Vagina (tissue), 2 donors: Measurements from ENCODE around the gene HAPLN2. TPM values are rescaled to one million over a fixed set of nuclear protein-coding genes. Genes with fewer than 3 reads are reported as not detected.

Source experiments
- DNase-seq, 2 donors: peaks; one replicate each; pipeline ENCODE4 v3.0.0-alpha.2; 2017; ENCODE audit errors: extremely low spot score in 2 of 2
- H3K27ac ChIP-seq: fragments of 200-600 bp; sonication (generic); one replicate; pipeline ENCODE4 v1.5.1; 2019
- H3K27me3 ChIP-seq: fragments of 200-600 bp; sonication (generic); one replicate; pipeline ENCODE4 v1.5.1; 2019
- H3K36me3 ChIP-seq, 2 donors: fragments of 200-600 bp; sonication (generic); one replicate each; pipeline ENCODE4 v1.5.1; 2017 to 2019
- H3K4me1 ChIP-seq: fragments of 200-600 bp; sonication (generic); one replicate; pipeline ENCODE4 v1.5.1; 2019
- H3K4me3 ChIP-seq, 2 donors: fragments of 200-600 bp; sonication (generic); 1 replicate in 1 of 2; 2 replicates in 1 of 2; pipeline ENCODE4 v1.5.1; 2016 to 2019
- H3K9me3 ChIP-seq: fragments of 200-600 bp; sonication (generic); one replicate; pipeline ENCODE4 v1.5.1; 2019
- POLR2A ChIP-seq, 2 donors: fragments of 450-650 bp; IDR thresholded peaks; one replicate each; pipeline ENCODE4 v1.6.1; 2017; ENCODE audit warnings: antibody characterized with exemption in 2 of 2, mild to moderate bottlenecking in 2 of 2, moderate library complexity in 2 of 2
- POLR2AphosphoS5 ChIP-seq, 2 donors: sonication (generic); formaldehyde crosslinking; IDR thresholded peaks; one replicate each; pipeline ENCODE4 v1.9.0; 2017; ENCODE audit warnings: antibody characterized with exemption in 2 of 2, mild to moderate bottlenecking in 2 of 2, low read depth in 1 of 2; ENCODE audit not compliant: insufficient read depth in 1 of 2
- intact Hi-C: fragments of 100-400 bp; cut with DNase I; formaldehyde crosslinking; loops from one replicate; pipeline ENCODE4 v1.15.1; 2023
- total RNA-seq: library from RNA; depleted of rRNA; stranded (reverse); fragments of >200 nt; gene quantifications from one replicate; pipeline ENCODE4 v1.2.3, GENCODE V29; 2016
- TF ChIP-seq, protein P1 (sequence below), 3 experiments: fragments of 450-650 bp in 2 of 3; fragments of 200-600 bp in 1 of 3; sonication (generic) in 1 of 3; IDR thresholded peaks; one replicate each; pipeline ENCODE4 v1.5.1; 2017 to 2019; ENCODE audit warnings: antibody characterized with exemption in 3 of 3, mild to moderate bottlenecking in 2 of 3, moderate library complexity in 2 of 3

HAPLN2 gene
- total RNA-seq, 1 donor from 2014 or later: not detected

DNA sequence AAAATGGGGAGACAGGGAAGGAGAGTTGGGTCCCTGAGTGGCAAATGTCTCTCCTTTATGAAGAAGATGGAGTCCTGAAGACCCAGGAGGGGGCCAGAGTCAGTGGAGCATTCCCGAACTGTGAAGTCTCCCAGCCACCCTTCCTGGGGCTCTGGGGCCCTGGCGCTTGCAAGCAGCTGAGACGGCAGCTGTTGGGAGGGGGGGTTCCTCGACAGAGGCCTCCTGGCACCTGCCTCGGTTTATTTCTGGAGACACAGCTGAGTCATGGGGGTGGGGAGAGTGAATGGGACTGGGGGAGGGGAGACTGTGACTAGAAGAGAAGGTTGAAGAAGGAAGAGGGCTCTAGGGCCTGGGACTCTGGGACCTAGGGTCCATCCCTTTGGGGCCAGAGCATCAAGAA is 44.0 kb downstream of the HAPLN2 start:
- peaks cover 74% of the 10 kb centered on the region for H3K4me1 ChIP-seq
- DNase-seq: no peak

DNA sequence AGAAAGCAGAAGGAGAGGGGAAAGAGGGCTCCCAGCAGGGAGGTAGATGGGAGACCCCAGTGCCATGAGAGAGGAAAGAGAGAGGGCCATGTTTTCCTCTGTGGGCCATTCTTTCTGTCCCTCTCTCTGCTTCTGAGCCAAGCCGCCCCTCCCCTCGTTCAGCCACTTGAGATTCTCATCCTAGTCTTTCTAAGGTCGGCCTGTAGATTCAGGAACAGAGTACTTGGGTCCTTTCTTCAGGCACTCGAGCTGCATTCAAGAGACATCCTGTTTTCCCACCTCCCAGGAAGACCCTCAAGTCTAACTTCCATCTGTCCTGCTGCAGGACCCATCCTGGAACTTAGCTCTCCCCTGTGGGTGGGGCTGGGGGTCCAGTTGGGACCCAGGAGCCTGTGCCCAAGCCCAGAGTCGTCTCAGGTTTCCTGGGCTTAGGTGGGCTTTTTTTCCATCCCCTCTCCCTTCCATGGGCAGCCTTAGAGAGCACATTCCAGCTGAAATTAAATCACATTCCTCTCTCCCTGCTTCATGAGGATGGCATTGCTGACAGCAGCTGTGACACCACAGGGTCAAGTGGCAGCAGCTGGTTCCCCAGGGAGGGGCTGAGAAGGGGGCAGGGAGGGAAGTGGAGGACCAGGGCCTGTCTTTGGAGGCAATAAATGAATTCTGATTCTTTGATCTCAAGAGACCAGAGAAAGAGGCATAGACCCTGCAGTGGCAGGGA is 45.0 kb downstream of the HAPLN2 start:
- no peak for DNase-seq
- Histone ChIP-seq H3K4me1 (peaks cover 82% of the 10 kb centered on the region), H3K36me3 (no peaks in the 10 kb centered on the region), H3K9me3 (no peaks in the 10 kb centered on the region), H3K27ac (peak overlapping the region; percentile 85), H3K4me3 (no peak overlapping the region), H3K27me3 (no peaks in the 10 kb centered on the region)
- no peak for TF ChIP-seq POLR2AphosphoS5 (IDR thresholded peaks at IDR 0.05; ENCODE audit: insufficient read depth in 1 of 2, low read depth in 1 of 2)
- TF ChIP-seq, protein P1, sequence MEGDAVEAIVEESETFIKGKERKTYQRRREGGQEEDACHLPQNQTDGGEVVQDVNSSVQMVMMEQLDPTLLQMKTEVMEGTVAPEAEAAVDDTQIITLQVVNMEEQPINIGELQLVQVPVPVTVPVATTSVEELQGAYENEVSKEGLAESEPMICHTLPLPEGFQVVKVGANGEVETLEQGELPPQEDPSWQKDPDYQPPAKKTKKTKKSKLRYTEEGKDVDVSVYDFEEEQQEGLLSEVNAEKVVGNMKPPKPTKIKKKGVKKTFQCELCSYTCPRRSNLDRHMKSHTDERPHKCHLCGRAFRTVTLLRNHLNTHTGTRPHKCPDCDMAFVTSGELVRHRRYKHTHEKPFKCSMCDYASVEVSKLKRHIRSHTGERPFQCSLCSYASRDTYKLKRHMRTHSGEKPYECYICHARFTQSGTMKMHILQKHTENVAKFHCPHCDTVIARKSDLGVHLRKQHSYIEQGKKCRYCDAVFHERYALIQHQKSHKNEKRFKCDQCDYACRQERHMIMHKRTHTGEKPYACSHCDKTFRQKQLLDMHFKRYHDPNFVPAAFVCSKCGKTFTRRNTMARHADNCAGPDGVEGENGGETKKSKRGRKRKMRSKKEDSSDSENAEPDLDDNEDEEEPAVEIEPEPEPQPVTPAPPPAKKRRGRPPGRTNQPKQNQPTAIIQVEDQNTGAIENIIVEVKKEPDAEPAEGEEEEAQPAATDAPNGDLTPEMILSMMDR (IDR thresholded peaks at IDR 0.05): no peak
- no peak for TF ChIP-seq POLR2A (IDR thresholded peaks at IDR 0.05)
- intact Hi-C loops: no loop called here

More for the DNA sequence above, 44.0 kb downstream of the HAPLN2 start:
- H3K9me3 ChIP-seq: no peaks in the 10 kb centered on the region
- H3K36me3 ChIP-seq: no peaks in the 10 kb centered on the region
- TF ChIP-seq POLR2AphosphoS5 (IDR thresholded peaks at IDR 0.05; ENCODE audit: insufficient read depth in 1 of 2, low read depth in 1 of 2) (no peak), POLR2A (IDR thresholded peaks at IDR 0.05) (no peak)
- TF ChIP-seq, protein P1 (IDR thresholded peaks at IDR 0.05): no peak
- H3K4me3 ChIP-seq: no peak overlapping the region
- no peaks in the 10 kb centered on the region for H3K27me3 ChIP-seq
- peak overlapping the region; percentile 85 for H3K27ac ChIP-seq
- intact Hi-C loops: no loop called here

DNA sequence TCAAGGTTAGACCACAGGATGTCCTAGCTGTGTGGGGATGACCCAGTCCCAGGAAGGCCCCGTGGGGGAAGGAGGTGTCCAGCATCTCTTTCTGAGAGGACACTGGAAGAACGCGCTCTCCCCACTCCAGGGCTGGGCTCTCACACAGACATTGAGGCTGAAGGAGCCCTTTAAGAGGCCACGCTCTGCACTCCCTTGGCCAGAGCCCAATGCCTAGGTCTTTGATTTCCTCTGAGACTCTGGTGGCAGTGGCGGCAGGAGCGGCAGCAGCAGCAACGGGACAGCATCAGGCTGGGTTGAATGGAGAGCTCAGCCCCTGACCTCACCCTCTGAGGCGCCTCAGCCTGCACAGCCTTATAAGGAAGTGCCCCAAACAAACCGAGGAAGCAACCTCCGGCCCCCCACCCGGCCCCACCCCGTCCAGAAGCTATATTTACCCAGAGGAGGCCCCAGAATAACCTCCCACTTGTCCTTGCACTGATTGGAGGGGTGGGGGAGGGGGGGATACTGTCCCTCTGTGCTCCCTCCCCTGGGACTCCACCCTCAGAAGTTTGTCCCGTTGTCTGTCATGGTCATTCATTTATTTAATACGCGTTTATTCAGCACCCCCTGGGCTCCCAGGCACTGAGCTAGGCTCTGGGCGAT is 45.7 kb downstream of the HAPLN2 start:
- no peak for DNase-seq
- peak overlapping the region; percentile 85 for H3K27ac ChIP-seq
- TF ChIP-seq POLR2A (IDR thresholded peaks at IDR 0.05) (no peak), POLR2AphosphoS5 (IDR thresholded peaks at IDR 0.05; ENCODE audit: insufficient read depth in 1 of 2, low read depth in 1 of 2) (peak in 1 of 2 donors; percentile 32)
- TF ChIP-seq, protein P1 (IDR thresholded peaks at IDR 0.05): no peak
- no peaks in the 10 kb centered on the region for H3K27me3 ChIP-seq
- no peaks in the 10 kb centered on the region for H3K9me3 ChIP-seq
- peaks cover 78% of the 10 kb centered on the region for H3K4me1 ChIP-seq
- H3K4me3 ChIP-seq: no peak overlapping the region
- no peaks in the 10 kb centered on the region for H3K36me3 ChIP-seq
- intact Hi-C loops: loop anchor here (5.0 kb wide), 1 partner anchor 43 kb away; no protein-coding TSS in a partner anchor

DNA sequence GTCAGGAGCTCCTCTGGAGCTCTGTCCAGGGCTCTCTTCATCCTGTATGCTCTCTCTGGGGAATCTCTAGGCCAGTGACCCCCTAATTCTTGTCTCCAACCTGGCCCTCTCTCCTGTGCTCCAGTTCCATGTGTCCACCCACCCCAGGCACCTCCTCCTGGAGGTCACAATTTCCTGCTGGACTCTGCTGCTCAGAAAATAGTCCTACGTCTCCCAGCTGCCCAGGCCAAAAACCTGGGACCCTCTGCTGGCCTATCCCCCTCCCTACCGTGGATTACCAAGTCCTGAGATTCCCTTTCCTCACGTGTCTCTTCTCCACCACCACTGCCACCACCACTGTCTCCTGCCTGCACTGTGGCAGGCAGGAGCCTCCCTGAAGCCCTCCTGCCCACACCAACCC is 46.3 kb downstream of the HAPLN2 start:
- no peaks in the 10 kb centered on the region for H3K27me3 ChIP-seq
- H3K4me3 ChIP-seq: no peak overlapping the region
- H3K4me1 ChIP-seq: peaks cover 72% of the 10 kb centered on the region
- H3K36me3 ChIP-seq: no peaks in the 10 kb centered on the region
- no peak for DNase-seq
- peak overlapping the region; percentile 85 for H3K27ac ChIP-seq
- intact Hi-C loops: loop anchor here (5.0 kb wide), 1 partner anchor 43 kb away; no protein-coding TSS in a partner anchor
- no peak for TF ChIP-seq POLR2AphosphoS5 (IDR thresholded peaks at IDR 0.05; ENCODE audit: insufficient read depth in 1 of 2, low read depth in 1 of 2)
- TF ChIP-seq, protein P1 (IDR thresholded peaks at IDR 0.05): no peak
- no peak for TF ChIP-seq POLR2A (IDR thresholded peaks at IDR 0.05)
- no peaks in the 10 kb centered on the region for H3K9me3 ChIP-seq
